Measurements from ENCODE around the gene CCDC136.

GRCh38 chr7:128841921-128842673 is 50.3 kb downstream of the CCDC136 start:
- peak; percentile 24 to 89 (median 67) for TF ChIP-seq CTCF (IDR thresholded peaks at IDR 0.05 in 8 of 11, conservative IDR thresholded peaks at IDR 0.05 in 3 of 11)
- no peak for TF ChIP-seq POLR2AphosphoS5 (IDR thresholded peaks at IDR 0.05)
- TF ChIP-seq POLR2A (IDR thresholded peaks at IDR 0.05) = no peak
